Neural cell (in vitro differentiated cells): ENCODE data around the gene PARP1.
"Not testable (repeated sequence)": the region's sequence is repeated elsewhere in the genome, so short reads cannot be mapped to it uniquely, and the experiment has no call there.

Source experiments
- EP300 ChIP-seq: fragments of 450-650 bp; conservative IDR thresholded peaks from 2 replicates; pipeline ENCODE4 v1.6.1; 2014; ENCODE audit warnings: antibody characterized with exemption, mild to moderate bottlenecking, moderate library complexity; ENCODE audit not compliant: poor library complexity, severe bottlenecking
- EZH2 ChIP-seq: fragments of 200-600, 300-800 bp; shearing (Covaris generic), sonication (generic); IDR thresholded peaks from 2 replicates; pipeline ENCODE4 v1.6.1; 2014; ENCODE audit warnings: antibody characterized with exemption, low read length, borderline replicate concordance, mild to moderate bottlenecking; ENCODE audit not compliant: insufficient read depth, poor library complexity, severe bottlenecking
- MXI1 ChIP-seq: fragments of 450-650 bp; conservative IDR thresholded peaks from 2 replicates; pipeline ENCODE4 v1.6.1; 2014; ENCODE audit warnings: antibody characterized with exemption, mild to moderate bottlenecking; ENCODE audit not compliant: poor library complexity, severe bottlenecking
- POLR2AphosphoS5 ChIP-seq: IDR thresholded peaks from 2 replicates; pipeline ENCODE4 v1.6.1; 2012
- RAD21 ChIP-seq: fragments of 450-650 bp; conservative IDR thresholded peaks from 2 replicates; pipeline ENCODE4 v1.6.1; 2014; ENCODE audit warnings: antibody characterized with exemption, mild to moderate bottlenecking, moderate library complexity
- SMC3 ChIP-seq: fragments of 450-650 bp; conservative IDR thresholded peaks from 2 replicates; pipeline ENCODE4 v1.6.1; 2014; ENCODE audit warnings: antibody characterized with exemption, mild to moderate bottlenecking, moderate library complexity; ENCODE audit not compliant: poor library complexity
- TAF1 ChIP-seq: IDR thresholded peaks from 2 replicates; pipeline ENCODE4 v1.6.1; 2012; ENCODE audit warnings: low read depth
- TF ChIP-seq, protein P1 (sequence below): fragments of 450-650 bp; IDR thresholded peaks from 2 replicates; pipeline ENCODE4 v1.5.1; 2014; ENCODE audit warnings: antibody characterized with exemption, mild to moderate bottlenecking, moderate library complexity; ENCODE audit not compliant: poor library complexity, severe bottlenecking
- TF ChIP-seq, protein P2 (sequence below): IDR thresholded peaks from 2 replicates; pipeline ENCODE4 v1.6.1; 2012; ENCODE audit warnings: borderline replicate concordance

DNA sequence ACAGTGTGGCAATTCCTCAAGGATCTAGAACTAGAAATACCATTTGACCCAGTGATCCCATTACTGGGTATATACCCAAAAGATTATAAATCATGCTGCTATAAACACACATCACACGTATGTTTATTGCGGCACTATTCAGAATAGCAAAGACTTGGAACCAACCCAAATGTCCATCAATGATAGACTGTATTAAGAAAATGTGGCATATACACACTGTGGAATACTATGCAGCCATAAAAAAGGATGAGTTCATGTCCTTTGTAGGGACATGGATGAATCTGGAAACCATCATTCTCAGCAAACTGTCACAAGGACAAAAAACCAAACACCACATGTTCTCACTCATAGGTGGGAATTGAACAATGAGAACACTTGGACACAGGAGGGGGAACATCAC, 24.0 kb upstream of the PARP1 start:
- not testable (repeated sequence) for TF ChIP-seq EZH2, EP300, POLR2AphosphoS5, RAD21, TAF1, MXI1, SMC3
- TF ChIP-seq, protein P1, sequence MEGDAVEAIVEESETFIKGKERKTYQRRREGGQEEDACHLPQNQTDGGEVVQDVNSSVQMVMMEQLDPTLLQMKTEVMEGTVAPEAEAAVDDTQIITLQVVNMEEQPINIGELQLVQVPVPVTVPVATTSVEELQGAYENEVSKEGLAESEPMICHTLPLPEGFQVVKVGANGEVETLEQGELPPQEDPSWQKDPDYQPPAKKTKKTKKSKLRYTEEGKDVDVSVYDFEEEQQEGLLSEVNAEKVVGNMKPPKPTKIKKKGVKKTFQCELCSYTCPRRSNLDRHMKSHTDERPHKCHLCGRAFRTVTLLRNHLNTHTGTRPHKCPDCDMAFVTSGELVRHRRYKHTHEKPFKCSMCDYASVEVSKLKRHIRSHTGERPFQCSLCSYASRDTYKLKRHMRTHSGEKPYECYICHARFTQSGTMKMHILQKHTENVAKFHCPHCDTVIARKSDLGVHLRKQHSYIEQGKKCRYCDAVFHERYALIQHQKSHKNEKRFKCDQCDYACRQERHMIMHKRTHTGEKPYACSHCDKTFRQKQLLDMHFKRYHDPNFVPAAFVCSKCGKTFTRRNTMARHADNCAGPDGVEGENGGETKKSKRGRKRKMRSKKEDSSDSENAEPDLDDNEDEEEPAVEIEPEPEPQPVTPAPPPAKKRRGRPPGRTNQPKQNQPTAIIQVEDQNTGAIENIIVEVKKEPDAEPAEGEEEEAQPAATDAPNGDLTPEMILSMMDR: not testable (repeated sequence)
- TF ChIP-seq, protein P2, sequence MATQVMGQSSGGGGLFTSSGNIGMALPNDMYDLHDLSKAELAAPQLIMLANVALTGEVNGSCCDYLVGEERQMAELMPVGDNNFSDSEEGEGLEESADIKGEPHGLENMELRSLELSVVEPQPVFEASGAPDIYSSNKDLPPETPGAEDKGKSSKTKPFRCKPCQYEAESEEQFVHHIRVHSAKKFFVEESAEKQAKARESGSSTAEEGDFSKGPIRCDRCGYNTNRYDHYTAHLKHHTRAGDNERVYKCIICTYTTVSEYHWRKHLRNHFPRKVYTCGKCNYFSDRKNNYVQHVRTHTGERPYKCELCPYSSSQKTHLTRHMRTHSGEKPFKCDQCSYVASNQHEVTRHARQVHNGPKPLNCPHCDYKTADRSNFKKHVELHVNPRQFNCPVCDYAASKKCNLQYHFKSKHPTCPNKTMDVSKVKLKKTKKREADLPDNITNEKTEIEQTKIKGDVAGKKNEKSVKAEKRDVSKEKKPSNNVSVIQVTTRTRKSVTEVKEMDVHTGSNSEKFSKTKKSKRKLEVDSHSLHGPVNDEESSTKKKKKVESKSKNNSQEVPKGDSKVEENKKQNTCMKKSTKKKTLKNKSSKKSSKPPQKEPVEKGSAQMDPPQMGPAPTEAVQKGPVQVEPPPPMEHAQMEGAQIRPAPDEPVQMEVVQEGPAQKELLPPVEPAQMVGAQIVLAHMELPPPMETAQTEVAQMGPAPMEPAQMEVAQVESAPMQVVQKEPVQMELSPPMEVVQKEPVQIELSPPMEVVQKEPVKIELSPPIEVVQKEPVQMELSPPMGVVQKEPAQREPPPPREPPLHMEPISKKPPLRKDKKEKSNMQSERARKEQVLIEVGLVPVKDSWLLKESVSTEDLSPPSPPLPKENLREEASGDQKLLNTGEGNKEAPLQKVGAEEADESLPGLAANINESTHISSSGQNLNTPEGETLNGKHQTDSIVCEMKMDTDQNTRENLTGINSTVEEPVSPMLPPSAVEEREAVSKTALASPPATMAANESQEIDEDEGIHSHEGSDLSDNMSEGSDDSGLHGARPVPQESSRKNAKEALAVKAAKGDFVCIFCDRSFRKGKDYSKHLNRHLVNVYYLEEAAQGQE: not testable (repeated sequence)
